Kidney (tissue), 14 donors: ENCODE results near the gene ZNF629. TPM values are rescaled to one million over a fixed set of nuclear protein-coding genes. Genes with fewer than 3 reads are reported as not detected.

ENCODE experiments used
- DNase-seq, 5 donors: peaks; one replicate each; pipeline ENCODE4 v3.0.0-alpha.2; 2013 to 2020
- FAIRE-seq: peaks from 2 replicates; lab custom pipeline; 2012; peaks lifted over from hg19 to GRCh38; lab: Jason Lieb, UNC
- H3K27ac ChIP-seq, 2 donors: one replicate each; pipeline ENCODE4 v1.7.0; 2013; ENCODE audit warnings: low read depth in 2 of 2, low read length in 2 of 2, inconsistent platforms in 1 of 2
- H3K27me3 ChIP-seq: one replicate; pipeline ENCODE4 v1.7.1; 2013; ENCODE audit warnings: low read length, inconsistent platforms; ENCODE audit not compliant: control insufficient read depth, insufficient read depth
- H3K36me3 ChIP-seq, 3 donors: one replicate each; pipeline versions ENCODE4 v1.7.0 to v1.7.1; 2013; ENCODE audit warnings: low read length in 3 of 3, control low read depth in 1 of 3, inconsistent platforms in 1 of 3; ENCODE audit not compliant: insufficient read depth in 3 of 3, control insufficient read depth in 2 of 3
- H3K4me1 ChIP-seq, 3 donors: one replicate each; pipeline versions ENCODE4 v1.7.0 to v1.7.1; 2013; ENCODE audit warnings: low read length in 3 of 3, inconsistent platforms in 1 of 3, low read depth in 1 of 3; ENCODE audit not compliant: control insufficient read depth in 2 of 3, insufficient read depth in 2 of 3
- H3K4me3 ChIP-seq, 3 donors: one replicate each; pipeline versions ENCODE4 v1.7.0 to v1.8.1; 2013; ENCODE audit warnings: low read length in 3 of 3, control low read depth in 1 of 3, inconsistent platforms in 1 of 3
- H3K9ac ChIP-seq, 3 donors: one replicate each; pipeline versions ENCODE4 v1.7.0 to v1.7.1; 2013; ENCODE audit warnings: low read length in 3 of 3, control low read depth in 1 of 3, inconsistent platforms in 1 of 3
- H3K9me3 ChIP-seq, 3 donors: one replicate each; pipeline versions ENCODE4 v1.7.0 to v1.7.1; 2013; ENCODE audit warnings: low read length in 3 of 3, control low read depth in 1 of 3, inconsistent platforms in 1 of 3; ENCODE audit not compliant: control insufficient read depth in 2 of 3, insufficient read depth in 1 of 3
- intact Hi-C: fragments of 100-400 bp; cut with DNase I; formaldehyde crosslinking; loops from one replicate; pipeline ENCODE4 v1.11.1; 2022
- polyA plus RNA-seq: library from polyadenylated mRNA; stranded (reverse); fragments of 350-450 nt; fragmentation: Illumina TruSeq; extraction: RNeasy Lipid Tissue Mini Kit (QIAGEN cat#74804); gene quantifications from one replicate; pipeline ENCODE4 v1.2.3, GENCODE V29; 2014; ENCODE audit warnings: low read depth, low replicate concordance; ENCODE audit not compliant: insufficient read depth
- total RNA-seq: library from RNA; stranded (reverse); fragmentation: NEBNext Ultra II Directional; extraction: Animal tissue kit (Norgen Biotek cat#: 25700); gene quantifications from one replicate; pipeline ENCODE4 v1.2.1, GENCODE V29; 2021
- TF ChIP-seq, protein P1 (sequence below): IDR thresholded peaks from 3 replicates; pipeline ENCODE4 v1.5.1; 2012; ENCODE audit warnings: mild to moderate bottlenecking, moderate library complexity, borderline replicate concordance; ENCODE audit not compliant: insufficient read depth; ENCODE audit errors: extremely low read depth
- donor health status: control.
- donor health status: control.
- donor health status: control.
- donor health status: control.
- donor health status: control.
- donor health status: DM: yes; HTN: yes; CAD: no.
- donor health status: Normal renal cell carcinoma (clear cell type).

Gene ZNF629
- total and polyA plus RNA-seq, 2 donors from 2014 or later: 8.1 to 19.8 TPM

- Histone ChIP-seq H3K4me3 (no peak overlapping the region), H3K4me1 (peaks cover 0 to 2% (median 0%) of the 10 kb centered on the region in 3 donors), H3K27ac (no peak overlapping the region), H3K27me3 (no peaks in the 10 kb centered on the region), H3K9me3 (no peaks in the 10 kb centered on the region), H3K36me3 (peaks cover 8 to 44% (median 30%) of the 10 kb centered on the region in 3 donors), H3K9ac (no peak overlapping the region)
- FAIRE-seq: no peak
- no peak for DNase-seq
- TF ChIP-seq, protein P1, sequence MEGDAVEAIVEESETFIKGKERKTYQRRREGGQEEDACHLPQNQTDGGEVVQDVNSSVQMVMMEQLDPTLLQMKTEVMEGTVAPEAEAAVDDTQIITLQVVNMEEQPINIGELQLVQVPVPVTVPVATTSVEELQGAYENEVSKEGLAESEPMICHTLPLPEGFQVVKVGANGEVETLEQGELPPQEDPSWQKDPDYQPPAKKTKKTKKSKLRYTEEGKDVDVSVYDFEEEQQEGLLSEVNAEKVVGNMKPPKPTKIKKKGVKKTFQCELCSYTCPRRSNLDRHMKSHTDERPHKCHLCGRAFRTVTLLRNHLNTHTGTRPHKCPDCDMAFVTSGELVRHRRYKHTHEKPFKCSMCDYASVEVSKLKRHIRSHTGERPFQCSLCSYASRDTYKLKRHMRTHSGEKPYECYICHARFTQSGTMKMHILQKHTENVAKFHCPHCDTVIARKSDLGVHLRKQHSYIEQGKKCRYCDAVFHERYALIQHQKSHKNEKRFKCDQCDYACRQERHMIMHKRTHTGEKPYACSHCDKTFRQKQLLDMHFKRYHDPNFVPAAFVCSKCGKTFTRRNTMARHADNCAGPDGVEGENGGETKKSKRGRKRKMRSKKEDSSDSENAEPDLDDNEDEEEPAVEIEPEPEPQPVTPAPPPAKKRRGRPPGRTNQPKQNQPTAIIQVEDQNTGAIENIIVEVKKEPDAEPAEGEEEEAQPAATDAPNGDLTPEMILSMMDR: no peak
- intact Hi-C loops: no loop called here
Observed at GRCh38 chr16:30728899-30729672, 57.9 kb downstream of the ZNF629 start.

Other genes starting within 250 kb of the ZNF629 start
- gene ZNF764, start 228.8 kb downstream of the ZNF629 start, total RNA-seq: 11.9 TPM
- 4.4 TPM for gene ZNF764, start 228.8 kb downstream of the ZNF629 start, polyA plus RNA-seq
- 16.7 TPM for gene ZNF688, start 215.5 kb downstream of the ZNF629 start, total RNA-seq
- 32.7 TPM for gene ZNF688, start 215.5 kb downstream of the ZNF629 start, polyA plus RNA-seq
- gene ZNF785, start 201.5 kb downstream of the ZNF629 start, total RNA-seq: 18.5 TPM
- gene ZNF785, start 201.5 kb downstream of the ZNF629 start, polyA plus RNA-seq: 6.3 TPM
- 9.0 TPM for gene ZNF689, start 176.8 kb downstream of the ZNF629 start, total RNA-seq
- 3.9 TPM for gene ZNF689, start 176.8 kb downstream of the ZNF629 start, polyA plus RNA-seq
- gene PRR14, start 136.2 kb downstream of the ZNF629 start, total RNA-seq: 51.6 TPM
- gene PRR14, start 136.2 kb downstream of the ZNF629 start, polyA plus RNA-seq: 44.2 TPM
- gene FBRS, start 128.8 kb downstream of the ZNF629 start, total RNA-seq: 66.2 TPM
- gene FBRS, start 128.8 kb downstream of the ZNF629 start, polyA plus RNA-seq: 26.3 TPM
- gene SRCAP, start 88.0 kb downstream of the ZNF629 start, total RNA-seq: 71.9 TPM
- 1.6 TPM for gene SRCAP, start 88.0 kb downstream of the ZNF629 start, polyA plus RNA-seq
- gene PHKG2, start 38.8 kb downstream of the ZNF629 start, total RNA-seq: 27.8 TPM
- gene PHKG2, start 38.8 kb downstream of the ZNF629 start, polyA plus RNA-seq: 34.9 TPM
- 12.2 TPM for gene CFAP119, start 25.1 kb downstream of the ZNF629 start, total RNA-seq
- gene CFAP119, start 25.1 kb downstream of the ZNF629 start, polyA plus RNA-seq: 13.5 TPM
- 109 TPM for gene RNF40, start 24.9 kb downstream of the ZNF629 start, total RNA-seq
- gene RNF40, start 24.9 kb downstream of the ZNF629 start, polyA plus RNA-seq: 74.3 TPM
- 40.0 TPM for gene BCL7C, start 106.9 kb upstream of the ZNF629 start, total RNA-seq
- 77.9 TPM for gene BCL7C, start 106.9 kb upstream of the ZNF629 start, polyA plus RNA-seq
- gene CTF1, start 109.4 kb upstream of the ZNF629 start, total RNA-seq: 7.3 TPM
- 13.0 TPM for gene CTF1, start 109.4 kb upstream of the ZNF629 start, polyA plus RNA-seq
- 18.9 TPM for gene FBXL19, start 136.4 kb upstream of the ZNF629 start, total RNA-seq
- gene FBXL19, start 136.4 kb upstream of the ZNF629 start, polyA plus RNA-seq: 7.4 TPM
- gene ORAI3, start 161.9 kb upstream of the ZNF629 start, total RNA-seq: 23.1 TPM
- 32.3 TPM for gene ORAI3, start 161.9 kb upstream of the ZNF629 start, polyA plus RNA-seq
- 18.8 TPM for gene SETD1A, start 170.5 kb upstream of the ZNF629 start, total RNA-seq
- gene SETD1A, start 170.5 kb upstream of the ZNF629 start, polyA plus RNA-seq: 4.8 TPM
- 40.5 TPM for gene HSD3B7, start 198.0 kb upstream of the ZNF629 start, total RNA-seq
- 24.4 TPM for gene HSD3B7, start 198.0 kb upstream of the ZNF629 start, polyA plus RNA-seq
- 1.7 TPM for gene STX1B, start 223.4 kb upstream of the ZNF629 start, total RNA-seq
- 0.22 TPM for gene STX1B, start 223.4 kb upstream of the ZNF629 start, polyA plus RNA-seq
- 60.6 TPM for gene STX4, start 246.4 kb upstream of the ZNF629 start, total RNA-seq
- gene STX4, start 246.4 kb upstream of the ZNF629 start, polyA plus RNA-seq: 61.2 TPM